Measurements from ENCODE around the gene CBX6. TPM values are rescaled to one million over a fixed set of nuclear protein-coding genes. Genes with fewer than 3 reads are reported as not detected.

Gene CBX6
- total RNA-seq, 1 experiment from 2014 or later: 90.0 TPM

DNA sequence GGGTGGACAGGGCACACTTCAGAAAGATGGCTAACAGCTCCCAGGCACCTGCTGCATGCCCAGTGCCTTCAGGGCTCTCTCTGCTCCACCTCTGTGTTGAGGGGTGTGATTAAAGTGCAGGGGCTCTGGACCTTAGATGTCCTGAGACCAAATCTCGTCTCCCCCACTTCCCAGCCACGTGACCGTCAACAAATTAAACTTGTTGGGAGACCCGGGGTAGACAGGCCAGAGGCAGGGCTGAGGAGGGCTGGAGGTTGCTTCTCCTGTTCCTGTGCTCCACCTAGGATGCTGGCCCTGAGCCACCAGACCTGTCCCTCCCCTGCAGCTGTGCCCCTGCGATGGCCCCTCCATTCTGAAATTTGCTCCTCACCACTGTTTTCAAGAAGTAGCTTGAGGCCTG, 45.2 kb downstream of the CBX6 start:
- CTCF ChIA-PET: no interaction called here
- POLR2A ChIA-PET: no interaction called here
- Histone ChIP-seq H3K9me2 (ENCODE audit: insufficient read depth) (no peaks in the 10 kb centered on the region), H3K4me3 (replicated peaks in 1 of 2; ENCODE audit: low read depth in 1 of 2, low read length in 2 of 2) (no peak overlapping the region), H3K79me2 (ENCODE audit: insufficient read depth, low read length) (no peaks in the 10 kb centered on the region), H3K4me1 (ENCODE audit: control insufficient read depth in 1 of 2, insufficient read depth in 2 of 2, low read length in 2 of 2) (peaks cover 5 to 12% of the 10 kb centered on the region in 2 experiments), H3K36me3 (ENCODE audit: control insufficient read depth in 1 of 2, insufficient read depth in 2 of 2, low read length in 2 of 2) (no peaks in the 10 kb centered on the region), H3K9ac (ENCODE audit: low read length) (no peak overlapping the region), H3K27ac (ENCODE audit: low read depth, low read length) (no peak overlapping the region), H4K20me1 (ENCODE audit: insufficient read depth) (no peaks in the 10 kb centered on the region), H3K9me3 (ENCODE audit: control insufficient read depth in 1 of 2, insufficient read depth in 1 of 2, low read depth in 1 of 2, low read length in 2 of 2) (no peaks in the 10 kb centered on the region), H2AFZ (ENCODE audit: low read depth, low read length, poor library complexity, severe bottlenecking) (no peak overlapping the region), H3K27me3 (ENCODE audit: insufficient read depth, low read length) (no peaks in the 10 kb centered on the region), H3K4me2 (ENCODE audit: low read length) (no peak overlapping the region)
- BruUV-seq (replicated peaks): no TSS peak
- RAD21 ChIA-PET (ENCODE audit: low non-redundant PET in 1 of 2, low total read pairs in 2 of 2, uncharacterized antibody in 2 of 2, unreplicated experiment in 2 of 2): no interaction called here
- no peak for ATAC-seq
- intact Hi-C loops (cut with micrococcal nuclease): no loop called here
- no peak for DNase-seq (ENCODE audit: low read depth, low spot score)
- TF ChIP-seq SP1 (IDR thresholded peaks at IDR 0.05; ENCODE audit: low read depth) (no peak), POLR2AphosphoS5 (IDR thresholded peaks at IDR 0.05; ENCODE audit: low read depth, low read length) (no peak), EGR1 (IDR thresholded peaks at IDR 0.05; ENCODE audit: low read depth) (no peak), EZH2phosphoT487 (IDR thresholded peaks at IDR 0.05; ENCODE audit: borderline replicate concordance) (no peak), SRF (IDR thresholded peaks at IDR 0.05; ENCODE audit: low read depth) (no peak), CEBPB (IDR thresholded peaks at IDR 0.05; ENCODE audit: low read depth) (no peak), JUND (IDR thresholded peaks at IDR 0.05) (no peak), ZFX (IDR thresholded peaks at IDR 0.05) (no peak)
- TF ChIP-seq, protein P1, sequence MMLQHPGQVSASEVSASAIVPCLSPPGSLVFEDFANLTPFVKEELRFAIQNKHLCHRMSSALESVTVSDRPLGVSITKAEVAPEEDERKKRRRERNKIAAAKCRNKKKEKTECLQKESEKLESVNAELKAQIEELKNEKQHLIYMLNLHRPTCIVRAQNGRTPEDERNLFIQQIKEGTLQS (IDR thresholded peaks at IDR 0.05): no peak
- TF ChIP-seq, protein P2, sequence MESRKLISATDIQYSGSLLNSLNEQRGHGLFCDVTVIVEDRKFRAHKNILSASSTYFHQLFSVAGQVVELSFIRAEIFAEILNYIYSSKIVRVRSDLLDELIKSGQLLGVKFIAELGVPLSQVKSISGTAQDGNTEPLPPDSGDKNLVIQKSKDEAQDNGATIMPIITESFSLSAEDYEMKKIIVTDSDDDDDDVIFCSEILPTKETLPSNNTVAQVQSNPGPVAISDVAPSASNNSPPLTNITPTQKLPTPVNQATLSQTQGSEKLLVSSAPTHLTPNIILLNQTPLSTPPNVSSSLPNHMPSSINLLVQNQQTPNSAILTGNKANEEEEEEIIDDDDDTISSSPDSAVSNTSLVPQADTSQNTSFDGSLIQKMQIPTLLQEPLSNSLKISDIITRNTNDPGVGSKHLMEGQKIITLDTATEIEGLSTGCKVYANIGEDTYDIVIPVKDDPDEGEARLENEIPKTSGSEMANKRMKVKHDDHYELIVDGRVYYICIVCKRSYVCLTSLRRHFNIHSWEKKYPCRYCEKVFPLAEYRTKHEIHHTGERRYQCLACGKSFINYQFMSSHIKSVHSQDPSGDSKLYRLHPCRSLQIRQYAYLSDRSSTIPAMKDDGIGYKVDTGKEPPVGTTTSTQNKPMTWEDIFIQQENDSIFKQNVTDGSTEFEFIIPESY (IDR thresholded peaks at IDR 0.05; ENCODE audit: extremely low read depth, insufficient replicate concordance, low read length): no peak
- TF ChIP-seq, protein P3, sequence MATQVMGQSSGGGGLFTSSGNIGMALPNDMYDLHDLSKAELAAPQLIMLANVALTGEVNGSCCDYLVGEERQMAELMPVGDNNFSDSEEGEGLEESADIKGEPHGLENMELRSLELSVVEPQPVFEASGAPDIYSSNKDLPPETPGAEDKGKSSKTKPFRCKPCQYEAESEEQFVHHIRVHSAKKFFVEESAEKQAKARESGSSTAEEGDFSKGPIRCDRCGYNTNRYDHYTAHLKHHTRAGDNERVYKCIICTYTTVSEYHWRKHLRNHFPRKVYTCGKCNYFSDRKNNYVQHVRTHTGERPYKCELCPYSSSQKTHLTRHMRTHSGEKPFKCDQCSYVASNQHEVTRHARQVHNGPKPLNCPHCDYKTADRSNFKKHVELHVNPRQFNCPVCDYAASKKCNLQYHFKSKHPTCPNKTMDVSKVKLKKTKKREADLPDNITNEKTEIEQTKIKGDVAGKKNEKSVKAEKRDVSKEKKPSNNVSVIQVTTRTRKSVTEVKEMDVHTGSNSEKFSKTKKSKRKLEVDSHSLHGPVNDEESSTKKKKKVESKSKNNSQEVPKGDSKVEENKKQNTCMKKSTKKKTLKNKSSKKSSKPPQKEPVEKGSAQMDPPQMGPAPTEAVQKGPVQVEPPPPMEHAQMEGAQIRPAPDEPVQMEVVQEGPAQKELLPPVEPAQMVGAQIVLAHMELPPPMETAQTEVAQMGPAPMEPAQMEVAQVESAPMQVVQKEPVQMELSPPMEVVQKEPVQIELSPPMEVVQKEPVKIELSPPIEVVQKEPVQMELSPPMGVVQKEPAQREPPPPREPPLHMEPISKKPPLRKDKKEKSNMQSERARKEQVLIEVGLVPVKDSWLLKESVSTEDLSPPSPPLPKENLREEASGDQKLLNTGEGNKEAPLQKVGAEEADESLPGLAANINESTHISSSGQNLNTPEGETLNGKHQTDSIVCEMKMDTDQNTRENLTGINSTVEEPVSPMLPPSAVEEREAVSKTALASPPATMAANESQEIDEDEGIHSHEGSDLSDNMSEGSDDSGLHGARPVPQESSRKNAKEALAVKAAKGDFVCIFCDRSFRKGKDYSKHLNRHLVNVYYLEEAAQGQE (IDR thresholded peaks at IDR 0.05; ENCODE audit: low read depth): no peak

Measured in HCT116 (cell line).